HepG2 (cell line): ENCODE data around the gene NUDT22. TPM values are rescaled to one million over a fixed set of nuclear protein-coding genes. Genes with fewer than 3 reads are reported as not detected.

Experiments
- ASH2L ChIP-seq: fragments of 300-600, 200-600 bp; sonication (generic); IDR thresholded peaks from 2 replicates; pipeline ENCODE4 v1.7.0; 2017; ENCODE audit warnings: low read depth, mild to moderate bottlenecking, moderate library complexity, mixed read lengths, low read length; ENCODE audit not compliant: insufficient read length
- CBX1 ChIP-seq: IDR thresholded peaks from one replicate; pipeline ENCODE4 v1.6.1; 2016; ENCODE audit warnings: antibody characterized with exemption, low read depth
- CBX2 ChIP-seq, 2 experiments: fragments of 200-600 bp in 1 of 2; sonication (generic); formaldehyde crosslinking in 1 of 2; IDR thresholded peaks; 2 replicates each; pipeline versions ENCODE4 v1.7.0 to v1.8.1; 2018 to 2022; ENCODE audit warnings: low read depth in 2 of 2, low read length in 1 of 2, mild to moderate bottlenecking in 1 of 2, missing genetic modification reagents in 1 of 2
- CREB1 ChIP-seq, 2 experiments: fragments of 450-650 bp in 1 of 2; IDR thresholded peaks; 2 replicates each; pipeline ENCODE4 v1.6.1; 2016 to 2017; ENCODE audit warnings: control low read depth in 1 of 2, mild to moderate bottlenecking in 1 of 2, missing compliant biosample characterization in 1 of 2, missing genetic modification characterization in 1 of 2
- DDIT3 ChIP-seq: sonication (generic); formaldehyde crosslinking; IDR thresholded peaks from 2 replicates; pipeline ENCODE4 v1.4.0; 2020; ENCODE audit warnings: mild to moderate bottlenecking, missing genetic modification reagents
- FOXK1 ChIP-seq: sonication (generic); formaldehyde crosslinking; IDR thresholded peaks from 2 replicates; pipeline ENCODE4 v1.4.0; 2020; ENCODE audit warnings: low read depth, missing genetic modification reagents, borderline replicate concordance
- KLF12 ChIP-seq: sonication (generic); formaldehyde crosslinking; IDR thresholded peaks from 2 replicates; pipeline ENCODE4 v1.4.0; 2020; ENCODE audit warnings: missing genetic modification reagents, borderline replicate concordance
- KLF16 ChIP-seq, 2 experiments: sonication (generic) in 1 of 2; formaldehyde crosslinking in 1 of 2; IDR thresholded peaks; 2 replicates each; pipeline versions ENCODE4 v1.6.1 to v1.8.0; 2016 to 2023; ENCODE audit warnings: missing genetic modification reagents in 2 of 2, missing compliant biosample characterization in 1 of 2
- NFATC3 ChIP-seq: sonication (generic); formaldehyde crosslinking; IDR thresholded peaks from 2 replicates; pipeline ENCODE4 v1.5.1; 2020; ENCODE audit warnings: mild to moderate bottlenecking, missing genetic modification reagents
- NR2F6 ChIP-seq, 2 experiments: IDR thresholded peaks; 2 replicates each; pipeline ENCODE4 v1.6.1; 2016; ENCODE audit warnings: antibody characterized with exemption in 1 of 2, mild to moderate bottlenecking in 1 of 2
- PHF21A ChIP-seq: sonication (generic); formaldehyde crosslinking; IDR thresholded peaks from 2 replicates; pipeline ENCODE4 v1.5.0; 2020; ENCODE audit warnings: mild to moderate bottlenecking, missing genetic modification reagents
- POGK ChIP-seq: sonication (generic); formaldehyde crosslinking; conservative IDR thresholded peaks from 2 replicates; pipeline ENCODE4 v1.8.0; 2022; ENCODE audit warnings: mild to moderate bottlenecking, moderate library complexity, missing genetic modification reagents
- POLR2AphosphoS2 ChIP-seq: IDR thresholded peaks from 2 replicates; pipeline ENCODE4 v1.6.1; 2011; ENCODE audit warnings: low read depth, low read length, improper control_type of control experiment
- POLR2G ChIP-seq: fragments of 200-400 bp; formaldehyde crosslinking; IDR thresholded peaks from 2 replicates; pipeline ENCODE4 v1.6.1; 2018; ENCODE audit warnings: mild to moderate bottlenecking, low read depth, low read length, moderate library complexity
- RBM22 ChIP-seq: fragments of 200-400 bp; formaldehyde crosslinking; optimal IDR thresholded peaks from 2 replicates; pipeline ENCODE3; 2017; ENCODE audit warnings: mild to moderate bottlenecking, low read length, moderate library complexity
- TFDP1 ChIP-seq: IDR thresholded peaks from 2 replicates; pipeline ENCODE4 v1.6.1; 2016; ENCODE audit warnings: missing compliant biosample characterization, missing genetic modification reagents, borderline replicate concordance
- ZBTB39 ChIP-seq: sonication (generic); formaldehyde crosslinking; IDR thresholded peaks from 2 replicates; pipeline ENCODE4 v1.5.0; 2020; ENCODE audit warnings: missing genetic modification reagents
- ZBTB7B ChIP-seq: sonication (generic); formaldehyde crosslinking; IDR thresholded peaks from 2 replicates; pipeline ENCODE4 v1.4.0; 2020; ENCODE audit warnings: missing genetic modification reagents
- ZNF577 ChIP-seq: sonication (generic); formaldehyde crosslinking; IDR thresholded peaks from 2 replicates; pipeline ENCODE4 v1.4.0; 2020; ENCODE audit warnings: mild to moderate bottlenecking, low read depth, missing genetic modification reagents, borderline replicate concordance
- ZNF7 ChIP-seq: IDR thresholded peaks from 2 replicates; pipeline ENCODE4 v1.6.1; 2016; ENCODE audit warnings: missing biosample characterization, missing genetic modification reagents
- ZNF713 ChIP-seq: sonication (generic); formaldehyde crosslinking; IDR thresholded peaks from 2 replicates; pipeline ENCODE4 v1.4.0; 2020; ENCODE audit warnings: mild to moderate bottlenecking, missing genetic modification reagents
- ZNF780A ChIP-seq: sonication (generic); formaldehyde crosslinking; IDR thresholded peaks from 2 replicates; pipeline ENCODE4 v1.8.0; 2022; ENCODE audit warnings: mild to moderate bottlenecking, missing genetic modification reagents, moderate library complexity
- ZSCAN22 ChIP-seq: sonication (generic); formaldehyde crosslinking; IDR thresholded peaks from 2 replicates; pipeline ENCODE4 v1.4.0; 2020; ENCODE audit warnings: mild to moderate bottlenecking, missing genetic modification reagents
- polyA plus RNA-seq, 8 experiments: library from polyadenylated mRNA; depleted of rRNA in 3 of 8; stranded (reverse) in 7 of 8; unstranded in 1 of 8; fragments of >200 nt; fragmentation: Illumina TruSeq in 4 of 8; extraction: Trizol in 4 of 8; gene quantifications; 2 replicates each; pipeline versions ENCODE4 v1.2.1 to v1.2.3, GENCODE V29; 2011 to 2016; ENCODE audit warnings: low read depth in 4 of 8, missing spikeins in 1 of 8, mixed read lengths in 1 of 8; ENCODE audit not compliant: insufficient read depth in 1 of 8
- total RNA-seq, 5 experiments: library from RNA; depleted of rRNA; stranded (reverse); fragments of >200 nt; fragmentation: Illumina TruSeq; extraction: Trizol; gene quantifications; 2 replicates each; pipeline ENCODE4 v1.2.3, GENCODE V29; 2016; ENCODE audit warnings: low read depth in 1 of 5

The NUDT22 gene
- total and polyA plus RNA-seq, 2 of the 13 experiments (the other 11 are each of a cell fraction or from before 2014, with no cell fraction given): 33.5 to 39.8 TPM

- TF ChIP-seq ZNF577 (CRISPR knock-in tag) (no peak), KLF16 (CRISPR knock-in tag; IDR thresholded peaks at IDR 0.05) (peak in 1 of 2 experiments; percentile 71; a peak in 2 of 4 replicates), RBM22 (no peak), CREB1 (IDR thresholded peaks at IDR 0.05) (no peak), CREB1 (CRISPR knock-in tag; IDR thresholded peaks at IDR 0.05) (no peak), TFDP1 (CRISPR knock-in tag) (peak; percentile 67; the same call in 1 of the 2 replicates), KLF12 (CRISPR knock-in tag) (no peak; the same call in 1 of the 2 replicates), CBX1 (no peak), NFATC3 (CRISPR knock-in tag) (no peak), DDIT3 (CRISPR knock-in tag) (no peak), ZNF780A (CRISPR knock-in tag) (no peak), ZBTB39 (no peak), POGK (CRISPR knock-in tag) (peak; percentile 53; the same call in 1 of the 2 replicates), FOXK1 (peak; percentile 47; the same call in 1 of the 2 replicates), PHF21A (CRISPR knock-in tag) (peak; percentile 63; the same call in 1 of the 2 replicates), ZNF713 (CRISPR knock-in tag) (no peak; the same call in 1 of the 2 replicates), ZNF7 (CRISPR knock-in tag) (no peak), ASH2L (peak; percentile 59), ZSCAN22 (CRISPR knock-in tag) (0 out of 2 replicates have a peak, but pooled peaks have one; percentile 48), ZBTB7B (CRISPR knock-in tag) (peak; percentile 72), NR2F6 (IDR thresholded peaks at IDR 0.05) (no peak), NR2F6 (CRISPR knock-in tag; IDR thresholded peaks at IDR 0.05) (peak; percentile 32; the same call in 1 of the 2 replicates), POLR2G (peak; percentile 89), CBX2 (IDR thresholded peaks at IDR 0.05; ENCODE audit: low read depth, low read length) (no peak), CBX2 (CRISPR knock-in tag; IDR thresholded peaks at IDR 0.05; ENCODE audit: low read depth) (no peak), POLR2AphosphoS2 (no peak)
These were observed at the start of gene NUDT22, which contains the start of gene TRPT1 (continued) for GRCh38 chr11:64225608-64226506.
